ENCODE measurements around the gene CKAP2L. TPM values are rescaled to one million over a fixed set of nuclear protein-coding genes. Genes with fewer than 3 reads are reported as not detected.
A peak's percentile ranks its signal among the peaks of the same experiment; 100 is the strongest.

The CKAP2L gene
- total and polyA plus RNA-seq, 2 donors (not counting 1 experiment from before 2014, with no cell fraction given) = 3.0 to 4.4 TPM

- H3K4me3 ChIP-seq (replicated peaks in 1 of 4; ENCODE audit: control extremely low read depth in 1 of 4, insufficient read depth in 1 of 4, low read depth in 3 of 4, low read length in 4 of 4) = no peak overlapping the region
- H3K9ac ChIP-seq (ENCODE audit: insufficient read depth, low read length) = no peak overlapping the region
- H3K79me2 ChIP-seq (ENCODE audit: control insufficient read depth, insufficient read depth, low read length) = no peaks in the 10 kb centered on the region
- DNase-seq (ENCODE audit: low read depth in 2 of 2) = no peak
- peaks cover 4% of the 10 kb centered on the region for H3K27me3 ChIP-seq (ENCODE audit: control insufficient read depth, insufficient read depth, low read length)
- H3K27ac ChIP-seq (ENCODE audit: insufficient read depth, low read length) = no peak overlapping the region
- no peak overlapping the region for H2AFZ ChIP-seq (ENCODE audit: low read length)
- H3K9me3 ChIP-seq (ENCODE audit: control insufficient read depth, insufficient read depth, low read depth, low read length) = no peaks in the 10 kb centered on the region
- TF ChIP-seq CTCF (conservative IDR thresholded peaks at IDR 0.05 in 1 of 2, IDR thresholded peaks at IDR 0.05 in 1 of 2; ENCODE audit: low read depth in 1 of 2, low read length in 2 of 2) = no peak
- no peak for TF ChIP-seq EZH2 (IDR thresholded peaks at IDR 0.05; ENCODE audit: low read length, missing control alignments)
- peaks cover 10% of the 10 kb centered on the region for H3K4me1 ChIP-seq (ENCODE audit: control insufficient read depth, extremely low read depth, insufficient read depth, low read length)
- no peaks in the 10 kb centered on the region for H3K36me3 ChIP-seq (ENCODE audit: control insufficient read depth, insufficient read depth, low read length)
- no peaks in the 10 kb centered on the region for H4K20me1 ChIP-seq (ENCODE audit: control insufficient read depth, extremely low read depth, insufficient read depth, low read length)
- H3K4me2 ChIP-seq (ENCODE audit: extremely low read depth, insufficient read depth, low read length) = no peak overlapping the region
Measured at GRCh38 chr2:112714331-112714730, 50.1 kb downstream of the CKAP2L start.

GRCh38 chr2:112713926-112714325 lies 50.5 kb downstream of the CKAP2L start:
- H3K4me3 ChIP-seq (replicated peaks in 1 of 4; ENCODE audit: control extremely low read depth in 1 of 4, insufficient read depth in 1 of 4, low read depth in 3 of 4, low read length in 4 of 4) = no peak overlapping the region
- H3K4me1 ChIP-seq (ENCODE audit: control insufficient read depth, extremely low read depth, insufficient read depth, low read length) = peaks cover 10% of the 10 kb centered on the region
- DNase-seq (ENCODE audit: low read depth in 2 of 2) = no peak
- no peak for TF ChIP-seq CTCF (conservative IDR thresholded peaks at IDR 0.05 in 1 of 2, IDR thresholded peaks at IDR 0.05 in 1 of 2; ENCODE audit: low read depth in 1 of 2, low read length in 2 of 2)
- no peaks in the 10 kb centered on the region for H4K20me1 ChIP-seq (ENCODE audit: control insufficient read depth, extremely low read depth, insufficient read depth, low read length)
- no peaks in the 10 kb centered on the region for H3K36me3 ChIP-seq (ENCODE audit: control insufficient read depth, insufficient read depth, low read length)
- no peaks in the 10 kb centered on the region for H3K79me2 ChIP-seq (ENCODE audit: control insufficient read depth, insufficient read depth, low read length)
- H2AFZ ChIP-seq (ENCODE audit: low read length) = no peak overlapping the region
- H3K9me3 ChIP-seq (ENCODE audit: control insufficient read depth, insufficient read depth, low read depth, low read length) = no peaks in the 10 kb centered on the region
- peaks cover 4% of the 10 kb centered on the region for H3K27me3 ChIP-seq (ENCODE audit: control insufficient read depth, insufficient read depth, low read length)
- H3K27ac ChIP-seq (ENCODE audit: insufficient read depth, low read length) = peak overlapping the region; percentile 60
- no peak overlapping the region for H3K9ac ChIP-seq (ENCODE audit: insufficient read depth, low read length)
- no peak overlapping the region for H3K4me2 ChIP-seq (ENCODE audit: extremely low read depth, insufficient read depth, low read length)

GRCh38 chr2:112713585-112713925 lies 50.9 kb downstream of the CKAP2L start:
- H3K27ac ChIP-seq (ENCODE audit: insufficient read depth, low read length) = peak overlapping the region; percentile 60
- no peak overlapping the region for H3K4me2 ChIP-seq (ENCODE audit: extremely low read depth, insufficient read depth, low read length)
- H3K4me1 ChIP-seq (ENCODE audit: control insufficient read depth, extremely low read depth, insufficient read depth, low read length) = peaks cover 10% of the 10 kb centered on the region
- peak overlapping the region; percentile 6 for H2AFZ ChIP-seq (ENCODE audit: low read length)
- H3K4me3 ChIP-seq (replicated peaks in 1 of 4; ENCODE audit: control extremely low read depth in 1 of 4, insufficient read depth in 1 of 4, low read depth in 3 of 4, low read length in 4 of 4) = no peak overlapping the region
- H3K79me2 ChIP-seq (ENCODE audit: control insufficient read depth, insufficient read depth, low read length) = no peaks in the 10 kb centered on the region
- H3K27me3 ChIP-seq (ENCODE audit: control insufficient read depth, insufficient read depth, low read length) = peaks cover under 1% of the 10 kb centered on the region
- peak overlapping the region; percentile 36 for H3K9ac ChIP-seq (ENCODE audit: insufficient read depth, low read length)
- TF ChIP-seq EZH2 (IDR thresholded peaks at IDR 0.05; ENCODE audit: low read length, missing control alignments) = no peak
- TF ChIP-seq CTCF (conservative IDR thresholded peaks at IDR 0.05 in 1 of 2, IDR thresholded peaks at IDR 0.05 in 1 of 2; ENCODE audit: low read depth in 1 of 2, low read length in 2 of 2) = no peak
- no peak for DNase-seq (ENCODE audit: low read depth in 2 of 2)
- no peaks in the 10 kb centered on the region for H3K9me3 ChIP-seq (ENCODE audit: control insufficient read depth, insufficient read depth, low read depth, low read length)
- no peaks in the 10 kb centered on the region for H3K36me3 ChIP-seq (ENCODE audit: control insufficient read depth, insufficient read depth, low read length)
- no peaks in the 10 kb centered on the region for H4K20me1 ChIP-seq (ENCODE audit: control insufficient read depth, extremely low read depth, insufficient read depth, low read length)
